Neural crest cell (in vitro differentiated cells): Measurements from ENCODE around the gene ZNF804B. TPM values are rescaled to one million over a fixed set of nuclear protein-coding genes. Genes with fewer than 3 reads are reported as not detected.

Source experiments
- DNase-seq: peaks from one replicate; pipeline ENCODE4 v3.0.0; 2021; ENCODE audit warnings: low read depth, mixed read lengths, low spot score
- H3K27ac Mint-ChIP-seq: one replicate; pipeline ENCODE4 v1.8.0; 2021; ENCODE audit warnings: mild to moderate bottlenecking, mixed read lengths; ENCODE audit not compliant: unreplicated experiment
- H3K27me3 Mint-ChIP-seq: 2 replicates; pipeline ENCODE4 v1.8.0; 2021; ENCODE audit warnings: low read depth, mild to moderate bottlenecking, mixed read lengths
- H3K36me3 Mint-ChIP-seq: 2 replicates; pipeline ENCODE4 v1.8.0; 2021; ENCODE audit warnings: low read depth, mild to moderate bottlenecking, mixed read lengths
- H3K4me1 Mint-ChIP-seq: 2 replicates; pipeline ENCODE4 v1.8.0; 2021; ENCODE audit warnings: mixed read lengths
- H3K4me3 Mint-ChIP-seq: one replicate; pipeline ENCODE4 v1.8.0; 2021; ENCODE audit warnings: mild to moderate bottlenecking, mixed read lengths
- H3K9me3 Mint-ChIP-seq: 2 replicates; pipeline ENCODE4 v1.8.0; 2021; ENCODE audit warnings: mixed read lengths
- total RNA-seq: library from RNA; stranded (reverse); gene quantifications from 2 replicates; pipeline ENCODE4 v1.2.1, GENCODE V29; 2021
- TF ChIP-seq, protein P1 (sequence below): fragments of 200-600 bp; sonication (generic); conservative IDR thresholded peaks from 2 replicates; pipeline ENCODE4 v1.5.0; 2021; ENCODE audit warnings: antibody characterized with exemption, mild to moderate bottlenecking

The ZNF804B gene
- total RNA-seq, 1 donor from 2014 or later, result not detected

- DNase-seq, result no peak
- TF ChIP-seq, protein P1, sequence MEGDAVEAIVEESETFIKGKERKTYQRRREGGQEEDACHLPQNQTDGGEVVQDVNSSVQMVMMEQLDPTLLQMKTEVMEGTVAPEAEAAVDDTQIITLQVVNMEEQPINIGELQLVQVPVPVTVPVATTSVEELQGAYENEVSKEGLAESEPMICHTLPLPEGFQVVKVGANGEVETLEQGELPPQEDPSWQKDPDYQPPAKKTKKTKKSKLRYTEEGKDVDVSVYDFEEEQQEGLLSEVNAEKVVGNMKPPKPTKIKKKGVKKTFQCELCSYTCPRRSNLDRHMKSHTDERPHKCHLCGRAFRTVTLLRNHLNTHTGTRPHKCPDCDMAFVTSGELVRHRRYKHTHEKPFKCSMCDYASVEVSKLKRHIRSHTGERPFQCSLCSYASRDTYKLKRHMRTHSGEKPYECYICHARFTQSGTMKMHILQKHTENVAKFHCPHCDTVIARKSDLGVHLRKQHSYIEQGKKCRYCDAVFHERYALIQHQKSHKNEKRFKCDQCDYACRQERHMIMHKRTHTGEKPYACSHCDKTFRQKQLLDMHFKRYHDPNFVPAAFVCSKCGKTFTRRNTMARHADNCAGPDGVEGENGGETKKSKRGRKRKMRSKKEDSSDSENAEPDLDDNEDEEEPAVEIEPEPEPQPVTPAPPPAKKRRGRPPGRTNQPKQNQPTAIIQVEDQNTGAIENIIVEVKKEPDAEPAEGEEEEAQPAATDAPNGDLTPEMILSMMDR, result no peak
- Mint-ChIP-seq H3K9me3 (no peaks in the 10 kb centered on the region), H3K4me3 (no peak overlapping the region), H3K36me3 (no peaks in the 10 kb centered on the region), H3K27ac (no peak overlapping the region), H3K4me1 (no peaks in the 10 kb centered on the region), H3K27me3 (no peaks in the 10 kb centered on the region)
Measured at GRCh38 chr7:88951826-88952225, 192.3 kb downstream of the ZNF804B start.

GRCh38 chr7:88964418-88964817 is 204.9 kb downstream of the ZNF804B start:
- H3K27me3 Mint-ChIP-seq, result no peaks in the 10 kb centered on the region
- no peak overlapping the region for H3K27ac Mint-ChIP-seq
- no peak for DNase-seq
- H3K9me3 Mint-ChIP-seq, result no peaks in the 10 kb centered on the region
- no peak overlapping the region for H3K4me3 Mint-ChIP-seq
- TF ChIP-seq, protein P1, result no peak
- H3K36me3 Mint-ChIP-seq, result no peaks in the 10 kb centered on the region
- no peaks in the 10 kb centered on the region for H3K4me1 Mint-ChIP-seq

- Mint-ChIP-seq H3K27ac (peak overlapping the region; percentile 75), H3K4me3 (no peak overlapping the region), H3K4me1 (no peaks in the 10 kb centered on the region), H3K36me3 (no peaks in the 10 kb centered on the region), H3K27me3 (no peaks in the 10 kb centered on the region), H3K9me3 (no peaks in the 10 kb centered on the region)
- TF ChIP-seq, protein P1, result no peak
- DNase-seq, result no peak
Measured at GRCh38 chr7:88965371-88965770, 205.9 kb downstream of the ZNF804B start.

DNA sequence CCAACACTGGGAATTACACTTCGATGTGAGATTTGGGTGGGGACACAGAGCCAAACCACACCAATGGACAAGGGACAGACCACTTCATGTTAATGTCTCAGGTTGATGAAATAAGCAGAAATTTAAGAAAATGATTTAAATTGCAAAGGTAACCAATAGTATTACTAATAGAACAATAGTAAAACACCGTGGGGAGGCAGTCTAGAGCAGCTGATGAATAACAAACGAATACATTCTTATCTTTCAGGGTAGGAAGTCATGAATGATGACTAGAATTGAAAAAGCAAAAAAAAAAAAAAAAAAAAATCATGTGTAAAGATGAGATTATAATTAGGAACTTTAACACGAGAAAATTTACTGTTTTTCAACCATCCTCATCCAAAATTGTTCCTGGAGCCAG is 207.9 kb downstream of the ZNF804B start:
- no peaks in the 10 kb centered on the region for H3K36me3 Mint-ChIP-seq
- TF ChIP-seq, protein P1, result no peak
- no peaks in the 10 kb centered on the region for H3K27me3 Mint-ChIP-seq
- H3K27ac Mint-ChIP-seq, result no peak overlapping the region
- H3K9me3 Mint-ChIP-seq, result no peaks in the 10 kb centered on the region
- H3K4me3 Mint-ChIP-seq, result no peak overlapping the region
- H3K4me1 Mint-ChIP-seq, result no peaks in the 10 kb centered on the region
- DNase-seq, result no peak

GRCh38 chr7:88969167-88969566 is 209.7 kb downstream of the ZNF804B start:
- no peak for DNase-seq
- Mint-ChIP-seq H3K27ac (no peak overlapping the region), H3K4me3 (no peak overlapping the region), H3K4me1 (no peaks in the 10 kb centered on the region), H3K27me3 (no peaks in the 10 kb centered on the region), H3K9me3 (no peaks in the 10 kb centered on the region), H3K36me3 (no peaks in the 10 kb centered on the region)
- TF ChIP-seq, protein P1, result no peak

DNA sequence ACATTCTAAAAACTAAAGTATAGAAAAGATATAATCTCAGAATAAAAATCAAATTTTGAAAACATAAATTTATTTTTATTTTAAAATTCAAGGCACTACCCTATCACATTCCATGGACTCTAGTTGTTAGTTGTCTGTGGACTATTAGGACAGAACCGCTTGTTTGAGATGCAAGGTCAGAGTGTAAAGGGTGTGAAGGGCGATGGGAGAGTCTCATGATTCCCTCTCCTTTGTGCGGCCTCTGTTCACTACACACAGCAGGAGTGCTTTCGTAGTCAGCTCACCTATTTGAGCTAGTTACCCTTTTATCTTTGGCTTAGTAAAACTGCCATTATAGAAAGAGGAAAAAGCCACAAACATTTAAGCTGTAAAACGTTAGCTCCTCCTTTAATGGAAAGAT is 225.8 kb downstream of the ZNF804B start:
- no peaks in the 10 kb centered on the region for H3K36me3 Mint-ChIP-seq
- no peak overlapping the region for H3K27ac Mint-ChIP-seq
- TF ChIP-seq, protein P1, result no peak
- no peak for DNase-seq
- no peak overlapping the region for H3K4me3 Mint-ChIP-seq
- peaks cover 9% of the 10 kb centered on the region for H3K9me3 Mint-ChIP-seq
- no peaks in the 10 kb centered on the region for H3K4me1 Mint-ChIP-seq
- no peaks in the 10 kb centered on the region for H3K27me3 Mint-ChIP-seq
